ENCODE results near the gene GGCT. TPM values are rescaled to one million over a fixed set of nuclear protein-coding genes. Genes with fewer than 3 reads are reported as not detected.

GGCT gene
- total RNA-seq, 2 donors from 2014 or later = 35.5 to 68.3 TPM

GRCh38 chr7:30451539-30452279 is 52.9 kb downstream of the GGCT start:
- H3K9me3 Mint-ChIP-seq = no peaks in the 10 kb centered on the region
- H3K4me1 Mint-ChIP-seq = no peaks in the 10 kb centered on the region
- H3K27ac Mint-ChIP-seq = no peak overlapping the region
- ATAC-seq (replicated peaks) = no peak
- no peak overlapping the region for H3K4me3 Mint-ChIP-seq
- peaks cover 55% of the 10 kb centered on the region for H3K36me3 Mint-ChIP-seq (ENCODE audit: low read depth)
- no peaks in the 10 kb centered on the region for H3K27me3 Mint-ChIP-seq

- ATAC-seq (replicated peaks) = no peak
- Mint-ChIP-seq H3K4me1 (peaks cover 2% of the 10 kb centered on the region), H3K4me3 (no peak overlapping the region)
These were observed 53.6 kb downstream of the GGCT start for GRCh38 chr7:30450983-30451497.

GRCh38 chr7:30450240-30450982 is 54.2 kb downstream of the GGCT start:
- Mint-ChIP-seq H3K4me3 (no peak overlapping the region), H3K9me3 (no peaks in the 10 kb centered on the region), H3K4me1 (peaks cover 5% of the 10 kb centered on the region), H3K27me3 (no peaks in the 10 kb centered on the region), H3K36me3 (ENCODE audit: low read depth) (peaks cover 54% of the 10 kb centered on the region), H3K27ac (no peak overlapping the region)
- no peak for ATAC-seq (replicated peaks)

More at GRCh38 chr7:30450983-30451497, 53.6 kb downstream of the GGCT start:
- H3K9me3 Mint-ChIP-seq = no peaks in the 10 kb centered on the region
- no peaks in the 10 kb centered on the region for H3K27me3 Mint-ChIP-seq
- H3K27ac Mint-ChIP-seq = no peak overlapping the region
- peaks cover 55% of the 10 kb centered on the region for H3K36me3 Mint-ChIP-seq (ENCODE audit: low read depth)

GRCh38 chr7:30448461-30449189 is 56.0 kb downstream of the GGCT start:
- no peak overlapping the region for H3K4me3 Mint-ChIP-seq
- peaks cover 43% of the 10 kb centered on the region for H3K36me3 Mint-ChIP-seq (ENCODE audit: low read depth)
- H3K4me1 Mint-ChIP-seq = peaks cover 5% of the 10 kb centered on the region
- H3K27me3 Mint-ChIP-seq = no peaks in the 10 kb centered on the region
- no peak for ATAC-seq (replicated peaks)
- no peaks in the 10 kb centered on the region for H3K9me3 Mint-ChIP-seq
- no peak overlapping the region for H3K27ac Mint-ChIP-seq

GRCh38 chr7:30447466-30447865 is 57.2 kb downstream of the GGCT start:
- Mint-ChIP-seq H3K36me3 (ENCODE audit: low read depth) (peaks cover 39% of the 10 kb centered on the region), H3K4me1 (peaks cover 5% of the 10 kb centered on the region), H3K4me3 (no peak overlapping the region), H3K27me3 (no peaks in the 10 kb centered on the region), H3K9me3 (no peaks in the 10 kb centered on the region), H3K27ac (no peak overlapping the region)
- ATAC-seq (replicated peaks) = no peak

Other genes with a start within 250 kb of the GGCT start
- gene ZNRF2, start 220.2 kb downstream of the GGCT start, total RNA-seq = 1 to 10 TPM; 6.7 to 9.8 TPM
- gene NOD1, start 26.0 kb downstream of the GGCT start, total RNA-seq = 10 to 100 TPM; 11.4 to 14.5 TPM
- 100 to 1,000 TPM; 152 to 222 TPM for gene GARS1, start 90.0 kb upstream of the GGCT start, total RNA-seq
- not detected for gene CRHR2, start 177.6 kb upstream of the GGCT start, total RNA-seq
- gene INMT, start 247.3 kb upstream of the GGCT start, total RNA-seq = under 1 TPM in 1 of 2 donors, not detected in 1; 0.21 TPM

Data from activated T-helper 17 cell treated with anti-CD3 and anti-CD28 coated beads, Interleukin-2, amount 50 U/mL, for 72 hours (primary cell).